TTC549 (cell line): ENCODE measurements around the gene IGSF21.

ENCODE experiments used
- FAIRE-seq: peaks from 2 replicates; lab custom pipeline; 2012; peaks lifted over from hg19 to GRCh38; lab: Jason Lieb, UNC

Gene IGSF21

DNA sequence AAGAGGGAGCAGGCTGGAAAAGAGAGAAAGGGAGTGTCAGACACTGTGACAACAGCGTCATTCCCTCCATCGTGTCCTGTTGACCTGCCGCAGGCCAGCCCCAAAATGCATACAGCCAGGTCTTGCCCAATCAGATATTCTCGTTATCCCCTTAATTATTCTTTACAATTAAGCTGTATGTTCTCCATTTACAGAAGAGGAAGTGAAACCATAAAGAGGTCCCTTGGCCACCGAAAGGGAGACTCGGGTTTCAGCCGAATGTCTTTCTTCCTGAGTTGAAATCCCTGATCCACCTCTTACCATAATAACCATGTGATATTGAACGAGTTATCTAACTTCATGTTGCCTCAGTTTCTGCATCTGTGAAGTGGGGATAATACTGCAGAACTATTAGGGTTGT is 70.5 kb downstream of the IGSF21 start:
- FAIRE-seq, result no peak

DNA sequence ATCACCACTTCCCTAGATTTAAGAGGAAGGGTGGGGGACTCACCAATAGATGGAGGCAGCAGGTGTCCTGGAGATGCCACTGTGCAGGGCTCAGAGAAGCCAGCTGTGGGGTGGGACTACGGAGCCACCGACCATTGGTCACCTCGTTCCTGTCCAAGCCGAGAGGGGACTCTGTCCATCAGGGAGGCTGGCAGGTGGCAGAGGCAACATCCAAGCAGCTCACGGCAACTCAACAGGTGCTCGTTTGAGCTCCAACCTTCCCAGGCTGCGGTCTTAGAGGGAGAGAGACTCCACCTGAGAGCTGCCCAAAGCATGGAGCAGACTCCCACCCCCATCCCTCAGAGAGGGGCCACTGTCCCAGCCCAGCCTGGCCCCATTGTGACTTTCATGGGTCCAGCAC is 71.4 kb downstream of the IGSF21 start:
- no peak for FAIRE-seq

DNA sequence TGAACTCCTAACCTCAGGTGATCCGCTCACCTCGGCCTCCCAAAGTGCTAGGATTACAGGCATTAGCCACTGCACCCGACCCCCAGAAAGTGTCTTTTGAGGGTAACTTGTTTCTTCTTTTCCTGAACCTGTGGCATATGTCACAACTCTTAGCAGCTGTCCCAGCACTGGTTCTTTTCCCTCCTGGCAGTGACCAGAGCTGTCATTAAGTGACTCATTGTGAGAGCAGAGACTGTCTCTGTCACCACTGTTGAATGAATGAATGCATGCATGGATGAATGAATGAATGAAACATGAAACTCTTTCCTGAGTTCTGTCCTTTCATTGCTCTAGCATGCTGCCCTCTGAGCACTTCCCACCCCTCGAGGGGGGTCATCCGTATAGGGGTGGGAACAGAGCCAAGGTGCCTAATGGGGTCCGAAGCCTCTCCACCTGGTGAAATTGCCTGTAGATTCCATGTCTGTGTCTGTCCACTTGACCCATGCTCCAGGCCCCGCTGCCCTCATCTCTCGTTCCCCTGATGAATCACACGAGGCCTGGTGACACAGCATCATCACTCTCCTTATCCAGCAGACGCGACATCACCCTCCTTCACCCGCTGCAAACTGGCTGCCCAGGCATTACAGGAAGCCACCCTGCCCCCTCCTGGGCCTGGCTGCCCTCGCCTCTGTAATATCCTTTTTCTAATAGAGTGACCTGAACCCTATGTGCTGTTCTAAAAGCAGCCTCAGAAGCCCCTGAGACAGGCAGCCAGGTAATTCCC is 75.0 kb downstream of the IGSF21 start:
- FAIRE-seq, result no peak

- FAIRE-seq, result no peak
These were observed 75.9 kb downstream of the IGSF21 start for GRCh38 chr1:18183533-18183932.

GRCh38 chr1:18187054-18187453 is 79.5 kb downstream of the IGSF21 start:
- no peak for FAIRE-seq

DNA sequence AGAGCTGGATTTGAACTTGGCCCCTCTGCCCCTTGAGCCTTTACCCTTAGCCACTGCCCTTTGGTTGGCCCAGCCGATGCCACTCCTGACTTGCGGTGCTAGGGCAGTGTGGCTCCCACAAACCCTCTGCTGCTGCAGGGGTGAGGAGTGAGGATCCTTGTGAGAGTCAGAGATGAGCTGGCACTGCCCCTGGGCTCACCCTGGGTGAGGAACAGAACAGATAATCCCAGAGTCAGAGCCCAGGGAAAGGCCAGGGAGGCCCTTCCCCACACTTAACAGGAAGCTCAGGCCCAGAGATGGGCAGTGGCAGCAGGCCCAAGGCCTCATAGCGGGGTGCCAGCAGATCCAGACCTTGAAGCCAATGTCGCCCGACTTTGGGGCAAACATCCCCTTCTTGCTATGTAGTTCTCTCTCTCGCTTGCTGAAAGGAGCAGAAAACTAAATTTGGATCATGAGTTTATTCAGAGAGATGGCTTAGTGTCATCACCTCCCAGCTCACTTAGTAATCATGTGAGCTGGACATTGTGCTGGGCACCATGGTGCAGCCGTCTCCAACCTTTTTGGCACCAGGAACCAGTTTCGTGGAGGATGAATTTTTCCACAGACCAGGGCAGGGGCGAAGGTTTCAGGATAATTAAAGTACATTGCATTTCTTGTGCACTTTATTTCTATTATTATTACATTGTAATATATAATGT is 81.4 kb downstream of the IGSF21 start:
- no peak for FAIRE-seq

GRCh38 chr1:18190598-18190997 is 83.0 kb downstream of the IGSF21 start:
- FAIRE-seq, result no peak

DNA sequence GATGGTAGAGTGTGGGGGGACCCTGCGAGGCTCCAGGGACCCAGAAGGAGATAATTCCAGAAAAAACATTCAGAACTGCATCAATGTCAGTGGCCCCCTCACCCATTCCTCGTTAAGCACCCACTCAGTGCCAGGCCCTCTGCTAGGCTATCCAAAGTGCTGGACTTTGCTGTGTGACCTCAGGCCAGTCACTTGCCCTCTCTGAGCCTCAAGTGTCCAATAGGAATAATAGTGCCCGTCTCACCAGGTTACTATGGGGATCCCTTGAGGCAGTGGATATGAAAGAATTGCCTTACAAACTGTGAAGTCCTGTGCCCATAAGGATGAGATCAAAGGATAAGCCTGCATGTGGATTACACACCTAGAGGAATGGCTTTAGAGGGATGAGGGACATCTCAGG is 83.4 kb downstream of the IGSF21 start:
- no peak for FAIRE-seq

DNA sequence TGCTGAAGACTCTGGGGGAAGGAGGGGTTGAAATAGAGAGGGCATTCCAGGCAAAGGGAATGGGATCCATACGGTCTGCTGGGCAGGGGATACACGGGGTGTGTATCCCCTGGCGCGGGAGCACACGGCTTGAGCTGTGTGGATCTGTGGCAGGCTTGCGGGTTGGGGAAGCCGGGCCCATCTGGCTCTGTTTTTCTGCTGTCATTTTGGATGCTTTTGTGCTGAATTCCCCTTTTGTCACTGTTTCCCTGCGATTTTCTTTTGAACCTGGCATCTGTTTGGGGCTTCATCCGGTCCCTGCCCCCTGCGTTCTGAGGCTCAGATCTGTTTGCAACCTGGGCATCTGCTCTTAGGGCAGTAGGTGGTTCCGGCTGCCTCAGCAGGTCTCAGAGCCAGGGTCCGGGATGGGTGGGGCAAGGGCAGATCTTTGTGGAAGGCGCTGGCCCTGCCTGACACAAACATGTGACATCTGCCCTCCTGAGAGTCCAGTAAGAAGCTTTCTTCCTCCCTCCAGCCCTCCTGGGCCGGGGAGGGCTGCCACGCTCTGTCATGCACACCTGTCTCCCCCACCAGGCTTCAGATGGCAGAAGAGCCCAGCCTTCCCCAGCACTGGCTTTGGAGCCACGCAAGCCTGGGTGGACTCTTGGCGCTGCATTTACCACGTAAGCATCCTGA is 84.0 kb downstream of the IGSF21 start:
- no peak for FAIRE-seq

GRCh38 chr1:18192182-18192581 is 84.6 kb downstream of the IGSF21 start:
- FAIRE-seq, result no peak

DNA sequence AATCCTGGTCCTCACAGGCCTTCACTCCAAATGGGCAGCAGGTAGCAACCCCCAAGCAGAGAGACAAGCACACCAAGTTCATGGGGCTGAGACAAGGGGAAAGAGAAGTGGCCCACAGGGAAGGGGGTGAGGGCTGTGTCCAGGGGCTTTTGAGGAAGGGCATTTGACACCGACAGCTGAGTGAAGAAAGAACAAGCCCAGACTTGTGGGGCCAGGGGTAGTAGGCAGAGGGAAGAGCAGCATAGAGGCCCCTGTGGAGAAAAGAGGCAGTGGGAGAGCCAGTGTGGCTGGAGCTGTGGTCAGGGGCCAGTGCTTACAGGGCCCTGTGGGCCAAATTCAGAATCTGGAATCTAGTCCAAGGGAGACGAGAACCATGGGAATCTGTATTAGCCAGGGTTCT is 85.4 kb downstream of the IGSF21 start:
- FAIRE-seq, result no peak

GRCh38 chr1:18197299-18197698 is 89.7 kb downstream of the IGSF21 start:
- FAIRE-seq, result no peak

DNA sequence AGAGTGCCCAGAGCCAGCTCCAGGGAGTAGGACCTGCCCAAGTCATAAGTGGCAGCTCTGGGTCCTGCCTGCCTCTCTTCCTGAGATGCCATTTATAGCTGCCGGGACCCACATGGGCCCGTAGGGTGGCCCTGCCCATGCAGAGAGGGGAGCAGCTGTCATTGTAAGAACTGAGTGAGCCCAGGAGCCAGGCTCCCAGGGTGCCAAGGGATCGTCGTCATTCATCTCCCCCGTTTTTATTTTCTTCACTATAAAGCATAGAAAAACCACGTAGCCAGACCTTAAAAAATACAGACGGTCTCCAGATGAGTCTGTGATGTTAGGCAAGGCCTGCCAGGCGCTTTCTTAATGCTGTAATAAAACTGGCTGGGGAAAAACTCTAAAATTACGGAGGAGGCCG is 90.7 kb downstream of the IGSF21 start:
- no peak for FAIRE-seq

GRCh38 chr1:18199462-18199861 is 91.9 kb downstream of the IGSF21 start:
- FAIRE-seq, result no peak

DNA sequence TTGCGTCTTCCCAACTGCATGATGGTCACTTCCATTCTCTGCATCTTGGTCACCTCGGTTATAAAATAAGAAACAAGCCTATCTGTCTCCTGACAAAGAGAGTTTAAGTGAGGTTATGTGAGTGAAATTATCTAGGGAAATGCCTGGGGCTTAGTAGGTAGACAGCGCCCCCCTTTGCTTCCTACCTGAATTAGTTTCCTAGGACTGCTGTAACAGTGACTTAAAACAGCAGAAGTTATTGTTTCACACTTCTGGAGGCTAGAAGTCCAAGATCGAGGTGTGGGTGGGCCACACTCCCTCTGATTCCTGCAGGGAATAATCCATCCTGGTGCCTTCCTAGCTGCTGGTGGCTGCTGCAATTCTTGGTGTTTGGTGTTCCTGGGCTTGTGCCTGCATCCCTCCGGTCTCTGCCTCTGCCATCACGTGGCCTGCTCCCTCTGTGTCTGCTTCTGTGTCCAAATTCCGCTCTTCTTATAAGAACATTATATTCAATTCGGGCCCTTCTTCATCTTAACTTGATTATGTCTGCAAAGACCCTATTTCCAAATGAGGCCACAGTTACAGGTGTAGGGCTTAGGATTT is 92.6 kb downstream of the IGSF21 start:
- FAIRE-seq, result no peak

DNA sequence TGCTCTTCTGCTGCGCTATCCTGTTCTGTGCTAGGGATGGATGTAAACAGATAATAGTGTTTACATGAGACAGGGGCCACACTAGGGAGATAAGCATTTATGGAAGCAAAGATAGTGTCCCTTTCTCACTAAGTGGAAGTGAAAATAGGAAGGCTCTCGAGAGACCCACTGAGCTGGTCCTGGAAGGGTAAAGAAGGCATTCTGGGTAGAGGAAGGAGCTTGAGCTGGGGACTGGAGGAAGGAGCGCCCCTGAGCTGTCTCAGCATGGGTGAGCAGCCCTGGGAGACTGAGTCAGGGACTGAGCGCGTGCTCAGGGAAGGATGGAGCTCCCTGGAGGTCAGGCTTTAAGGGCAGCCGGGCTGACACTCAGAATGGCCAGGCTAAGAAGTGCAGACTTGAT is 93.3 kb downstream of the IGSF21 start:
- FAIRE-seq, result no peak

- no peak for FAIRE-seq
These were observed 94.6 kb downstream of the IGSF21 start for GRCh38 chr1:18201997-18202719.

GRCh38 chr1:18203645-18204044 is 96.0 kb downstream of the IGSF21 start:
- no peak for FAIRE-seq

GRCh38 chr1:18204575-18204974 is 97.0 kb downstream of the IGSF21 start:
- FAIRE-seq, result no peak

- no peak for FAIRE-seq
These were observed 97.7 kb downstream of the IGSF21 start for GRCh38 chr1:18205319-18205718.

- FAIRE-seq, result no peak
These were observed 104.2 kb downstream of the IGSF21 start for GRCh38 chr1:18211764-18212163.

GRCh38 chr1:18217398-18218043 is 109.9 kb downstream of the IGSF21 start:
- no peak for FAIRE-seq
